HG02571 (cell line): ENCODE results near the gene ALG12.

Experiments used
- ATAC-seq: cut with Tn5 transposase; IDR thresholded peaks from one replicate; pipeline ENCODE4 v1.9.1; 2021; ENCODE audit warnings: mild to moderate bottlenecking, moderate library complexity; ENCODE audit not compliant: unreplicated experiment

The ALG12 gene

DNA sequence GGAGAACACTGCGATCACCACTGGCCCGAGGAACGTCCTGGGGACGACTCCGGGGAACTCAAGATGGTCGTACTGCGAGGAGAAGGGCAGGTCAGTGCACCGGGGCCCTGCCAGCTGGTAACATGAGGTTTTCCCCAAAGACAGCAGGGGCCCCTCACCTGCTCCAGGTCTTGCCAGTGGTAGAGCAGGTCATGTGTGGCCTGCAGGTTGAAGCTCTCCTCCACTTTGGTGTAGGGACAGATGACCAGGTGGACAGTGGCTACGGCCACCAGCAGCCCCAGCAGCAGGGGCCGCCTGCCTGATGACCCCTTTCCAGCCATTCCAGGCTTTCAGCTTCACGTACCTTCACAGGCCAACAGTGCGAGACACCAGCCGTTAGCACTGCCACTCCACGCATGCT lies 4.8 kb downstream of the ALG12 start:
- ATAC-seq: no peak

DNA sequence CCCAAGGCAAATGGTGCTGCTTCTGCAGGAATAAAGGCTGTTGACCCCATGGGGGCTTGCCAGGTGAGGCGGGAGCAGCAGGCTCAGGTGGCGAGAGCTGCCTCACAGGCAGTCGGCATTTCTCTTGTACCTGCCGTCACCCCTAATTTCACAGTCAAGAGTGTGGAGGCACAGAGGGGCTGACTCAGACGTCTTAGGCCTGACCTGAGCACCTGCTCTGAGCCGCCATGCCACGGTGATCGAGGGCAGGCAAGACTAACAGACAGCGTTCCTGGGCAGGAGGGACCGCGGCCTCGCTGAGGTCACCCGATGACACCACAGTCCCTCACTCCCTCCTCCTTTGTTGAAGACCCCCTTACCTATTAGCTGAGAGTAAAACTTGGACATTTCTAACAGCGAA lies 5.2 kb downstream of the ALG12 start:
- ATAC-seq: no peak

DNA sequence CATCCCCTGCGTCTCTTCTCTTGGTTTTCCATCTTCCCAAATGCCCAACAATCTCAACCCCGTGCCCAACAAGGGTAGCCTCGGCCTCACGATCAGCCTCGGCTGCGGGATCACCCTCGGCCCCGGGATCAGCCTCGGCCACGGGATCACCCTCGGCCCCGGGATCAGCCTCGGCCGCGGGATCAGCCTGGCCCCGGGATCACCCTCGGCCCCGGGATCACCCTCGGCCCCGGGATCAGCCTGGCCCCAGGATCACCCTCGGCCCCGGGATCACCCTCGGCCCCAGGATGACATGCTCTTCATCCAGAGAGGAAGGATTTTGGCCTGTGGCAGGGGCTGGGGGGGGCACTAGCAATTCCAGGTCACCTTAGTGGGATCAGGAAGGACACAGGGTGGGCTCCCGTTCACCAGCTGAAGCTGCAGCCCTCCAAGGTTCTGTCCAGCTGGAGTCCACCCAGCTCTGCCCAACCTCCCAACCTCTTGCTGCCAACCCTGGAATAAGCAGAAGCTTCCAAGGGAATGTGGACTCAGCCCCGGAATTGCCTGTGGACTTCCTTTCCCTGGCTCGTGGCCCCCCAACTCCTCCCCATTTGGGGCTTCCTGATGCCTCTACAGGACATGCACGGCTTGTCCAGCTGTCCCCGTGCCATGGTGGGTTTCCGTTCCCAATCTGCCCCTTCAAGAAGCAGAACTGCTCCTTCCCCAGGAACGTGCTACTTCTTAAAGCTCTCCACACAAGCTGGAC lies 6.2 kb downstream of the ALG12 start:
- ATAC-seq: no peak

DNA sequence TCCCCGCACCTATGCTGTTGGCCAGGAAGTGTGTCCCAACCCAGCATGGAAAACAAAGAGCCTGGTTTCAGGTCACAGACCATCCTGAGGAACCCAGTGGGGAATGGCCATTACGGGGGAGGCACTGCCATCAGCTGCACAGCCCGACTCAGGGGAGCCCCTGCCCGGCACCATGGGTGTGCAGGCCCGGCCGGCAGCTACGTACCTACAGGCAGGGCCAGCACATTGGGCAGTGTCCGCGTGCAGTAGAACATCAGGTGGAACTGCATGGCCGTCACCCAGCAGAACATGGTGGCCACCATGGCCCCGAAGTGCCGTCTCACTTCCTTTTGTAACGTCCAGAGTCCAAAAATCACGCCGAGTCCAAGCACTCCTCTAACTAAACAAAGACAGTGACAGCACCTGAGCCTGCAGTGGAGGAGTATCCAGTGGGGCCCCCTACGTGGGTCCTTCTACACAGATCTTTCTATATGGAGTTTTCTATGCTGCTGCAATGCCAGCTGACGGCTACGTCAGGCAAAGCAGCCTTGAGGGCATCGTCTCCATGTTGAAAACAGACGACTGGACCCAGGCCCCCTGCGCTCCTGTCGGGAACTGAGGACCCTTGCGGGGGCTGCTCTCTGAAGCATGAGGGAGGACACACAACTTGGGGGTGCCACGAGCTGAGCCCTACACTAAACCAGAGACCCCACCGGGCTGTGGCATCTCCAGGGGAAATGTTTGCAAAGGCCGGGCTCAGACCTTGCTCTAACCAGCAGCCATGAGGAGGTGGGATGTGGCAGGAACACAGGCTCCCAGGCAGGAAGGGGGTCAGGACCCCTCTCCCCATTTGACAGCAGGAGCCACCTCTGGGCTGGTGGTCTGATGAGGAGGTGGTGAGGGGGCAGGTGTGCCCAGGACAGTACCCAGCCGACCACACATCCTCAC lies 7.7 kb downstream of the ALG12 start:
- ATAC-seq: no peak

DNA sequence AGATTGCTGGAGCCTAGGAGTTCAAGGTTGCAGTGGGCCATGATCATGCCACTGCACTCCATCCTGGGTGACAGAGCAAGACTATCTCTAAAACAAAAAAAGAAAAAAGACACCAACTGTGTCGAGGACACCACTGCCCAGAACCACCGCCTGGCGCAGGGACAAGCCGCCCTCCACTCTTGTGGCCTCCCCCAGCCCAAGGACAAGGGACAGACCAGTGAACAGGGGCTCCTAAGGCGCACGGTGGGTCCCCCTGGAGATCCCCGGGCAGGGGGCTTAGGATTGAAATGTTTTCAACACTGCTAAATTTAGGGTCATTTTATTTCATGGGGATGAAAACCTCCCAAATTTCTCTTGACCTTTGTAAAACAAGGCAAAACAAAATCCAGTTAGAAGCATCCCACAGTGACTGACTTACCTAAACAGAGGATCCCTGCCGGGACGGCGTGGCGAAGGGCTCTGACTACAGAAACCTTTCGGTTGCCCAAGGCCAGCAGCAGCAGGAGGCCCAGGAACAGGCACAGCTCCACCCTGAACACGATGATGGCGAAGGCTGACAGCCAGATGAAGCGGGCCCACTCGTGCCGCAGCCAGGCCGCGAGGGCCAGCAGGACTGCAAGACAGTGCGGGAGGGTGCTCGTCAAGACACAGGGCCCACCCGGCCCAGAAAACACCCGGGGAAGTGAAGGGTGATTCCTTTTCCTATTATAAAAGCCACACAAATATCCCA lies 8.6 kb downstream of the ALG12 start:
- no peak for ATAC-seq

DNA sequence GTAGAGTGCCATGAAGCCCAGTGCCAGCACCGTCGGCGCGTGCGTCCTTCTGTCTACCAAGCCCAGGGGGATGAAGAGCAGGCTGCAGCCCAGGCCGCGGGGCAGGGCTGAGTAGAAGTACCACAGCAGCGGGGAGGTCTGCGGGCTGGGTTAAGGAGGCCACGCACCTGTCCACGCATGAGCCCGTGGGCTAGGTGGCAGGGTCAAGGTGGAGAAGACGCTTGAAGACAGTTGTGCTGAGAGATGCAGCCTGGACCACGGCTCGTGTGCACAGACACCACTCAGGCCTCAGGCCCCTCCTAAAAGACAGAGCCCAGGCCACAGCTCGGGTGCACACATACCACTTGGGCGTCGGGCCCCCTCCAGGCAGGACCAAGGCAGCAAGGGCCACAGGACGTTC lies 10.4 kb downstream of the ALG12 start:
- ATAC-seq: no peak

DNA sequence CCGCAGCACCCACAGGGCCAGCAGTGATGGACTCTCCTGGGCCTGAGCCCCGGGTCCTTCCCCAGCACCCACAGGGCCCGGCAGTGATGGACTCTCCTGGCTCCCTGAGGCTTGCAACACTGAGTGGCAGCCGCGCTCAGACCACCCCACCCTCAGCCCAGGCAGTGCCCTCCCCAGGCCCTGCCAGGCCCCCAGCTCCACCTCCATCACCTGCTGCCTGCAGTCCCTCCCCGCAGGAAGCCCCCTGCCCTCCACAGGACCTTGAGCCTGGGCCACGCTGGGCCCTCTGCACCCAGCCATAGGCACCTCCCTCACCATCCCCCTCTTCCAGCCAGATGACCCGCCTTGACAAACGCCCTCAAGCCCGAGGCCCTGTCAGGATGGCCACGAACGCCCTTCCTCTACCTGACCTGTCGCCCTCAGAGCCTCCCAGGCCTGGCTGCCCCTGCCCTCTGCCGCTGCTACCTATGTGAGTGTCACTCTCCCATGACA lies 11.4 kb downstream of the ALG12 start:
- no peak for ATAC-seq

DNA sequence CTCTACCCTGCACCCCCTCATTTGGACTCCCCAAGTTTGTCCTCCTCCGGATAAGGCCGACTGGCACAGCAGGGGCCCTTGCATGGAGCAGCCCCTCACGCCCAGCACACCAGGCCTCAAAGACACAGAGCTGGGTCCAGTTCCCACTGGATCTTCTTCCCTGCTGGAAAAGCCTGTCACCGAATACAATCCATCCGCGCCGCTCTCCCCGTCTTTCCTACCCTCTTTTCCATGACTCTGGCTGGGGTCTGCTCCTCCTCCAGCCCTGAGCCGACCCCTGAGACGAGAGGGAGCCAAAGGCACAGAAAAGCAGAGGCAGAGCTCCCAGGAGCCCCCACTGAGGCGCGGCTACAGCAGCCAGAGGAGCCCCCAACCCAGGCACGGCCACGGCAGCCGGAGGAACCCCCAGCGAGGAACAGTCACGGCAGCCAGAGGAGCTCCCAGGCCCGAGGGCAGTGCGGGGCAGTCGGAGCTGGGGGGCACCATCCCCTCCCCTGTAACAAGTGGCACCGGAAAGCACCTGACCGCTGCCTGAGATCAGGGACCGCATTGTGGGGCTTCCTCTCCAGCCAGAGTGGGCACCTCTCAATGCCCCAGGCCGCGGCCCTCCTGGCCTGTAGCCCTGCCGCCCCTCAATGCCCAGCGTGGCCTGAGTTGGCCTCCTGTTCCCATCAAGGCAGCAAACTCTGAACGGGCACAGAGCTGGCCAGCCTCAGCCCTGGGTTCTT lies 12.0 kb downstream of the ALG12 start:
- ATAC-seq: no peak

DNA sequence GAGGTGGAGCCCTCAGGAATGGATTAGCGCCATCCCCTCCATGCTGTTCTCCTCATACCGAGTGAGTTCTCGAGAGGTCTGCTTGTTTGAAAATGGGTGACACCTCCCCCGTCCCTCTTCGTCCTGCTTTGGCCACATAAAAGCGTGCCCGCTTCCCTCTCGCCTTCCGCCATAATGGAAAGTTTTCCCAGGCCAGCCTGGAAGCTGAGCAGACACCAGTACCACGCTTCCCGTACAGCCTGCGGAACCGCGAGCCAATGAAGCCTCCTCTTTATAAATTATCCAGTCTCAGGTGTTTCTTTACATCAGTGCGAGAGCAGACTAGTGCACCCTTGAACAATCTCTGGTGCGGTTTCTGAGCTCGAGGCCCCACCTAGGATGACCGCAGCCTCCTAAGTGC lies 12.8 kb downstream of the ALG12 start:
- ATAC-seq: no peak

DNA sequence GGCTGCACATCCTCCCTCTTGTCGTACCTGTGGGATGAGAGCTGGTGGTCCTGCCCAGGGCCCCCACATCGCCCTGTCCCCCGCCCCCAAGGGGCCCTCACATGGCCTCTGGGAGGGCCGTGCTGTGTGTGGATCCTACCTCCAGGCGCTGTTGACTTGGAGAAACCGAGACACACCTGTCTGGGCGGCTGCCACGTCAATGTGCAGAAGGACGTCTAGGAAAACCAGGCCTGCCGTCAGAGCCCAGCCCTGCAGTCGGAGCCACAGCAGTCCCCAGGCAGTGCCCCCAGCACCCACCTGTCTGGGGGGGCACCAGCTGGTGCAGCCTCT lies 14.2 kb downstream of the ALG12 start:
- no peak for ATAC-seq

DNA sequence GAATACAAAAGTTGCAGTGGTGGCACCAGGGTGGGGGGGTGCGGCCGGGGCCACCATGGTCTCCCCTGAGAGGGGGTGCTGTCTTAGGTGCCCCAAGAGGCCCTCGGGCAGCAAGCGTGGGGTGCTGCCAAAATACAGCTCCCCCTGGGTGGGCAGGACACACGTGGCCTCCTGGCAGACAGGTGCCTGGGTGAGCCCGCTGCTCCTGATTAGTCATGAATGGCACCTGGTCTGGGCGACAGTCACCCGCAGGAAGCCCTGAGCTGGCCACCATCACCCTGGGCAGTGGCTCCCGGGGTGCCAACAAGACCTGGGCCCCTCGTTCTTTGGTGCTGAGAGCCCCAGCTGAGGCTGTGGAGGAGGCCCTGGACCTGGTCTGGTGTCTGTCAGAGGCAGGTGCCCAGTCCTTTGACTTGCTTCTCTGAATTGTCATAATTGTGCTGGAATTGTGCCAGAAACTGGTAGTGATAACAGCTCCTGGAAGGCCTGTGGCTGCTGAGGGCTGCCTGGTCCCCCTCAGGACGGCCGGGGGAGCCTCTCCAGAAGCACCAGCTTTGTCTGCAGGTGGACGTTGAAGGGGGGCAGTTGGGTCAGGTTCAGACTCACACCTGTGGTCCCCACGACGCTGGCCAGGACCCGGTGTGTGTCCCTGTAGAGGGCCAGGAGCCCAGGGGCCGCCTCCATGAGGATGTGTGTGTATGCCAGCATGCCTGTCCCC lies 14.8 kb downstream of the ALG12 start:
- no peak for ATAC-seq

DNA sequence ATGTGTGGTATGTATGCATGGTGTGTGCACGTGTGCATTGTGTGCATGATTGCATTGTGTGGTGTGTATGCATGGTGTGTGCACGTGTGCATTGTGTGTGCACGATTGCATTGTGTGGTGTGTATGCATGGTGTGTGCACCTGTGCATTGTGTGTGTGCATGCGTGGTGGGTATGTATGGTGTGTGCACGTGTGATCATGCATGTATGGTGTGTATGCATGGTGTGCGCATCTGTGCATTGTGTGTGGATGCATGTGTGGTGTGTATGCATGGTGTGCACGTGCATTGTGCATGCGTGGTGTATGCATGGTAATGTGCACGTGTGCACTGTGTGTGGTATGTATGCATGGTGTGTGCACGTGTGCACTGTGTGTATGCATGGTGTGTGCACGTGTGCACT lies 16.8 kb downstream of the ALG12 start:
- ATAC-seq: no peak

DNA sequence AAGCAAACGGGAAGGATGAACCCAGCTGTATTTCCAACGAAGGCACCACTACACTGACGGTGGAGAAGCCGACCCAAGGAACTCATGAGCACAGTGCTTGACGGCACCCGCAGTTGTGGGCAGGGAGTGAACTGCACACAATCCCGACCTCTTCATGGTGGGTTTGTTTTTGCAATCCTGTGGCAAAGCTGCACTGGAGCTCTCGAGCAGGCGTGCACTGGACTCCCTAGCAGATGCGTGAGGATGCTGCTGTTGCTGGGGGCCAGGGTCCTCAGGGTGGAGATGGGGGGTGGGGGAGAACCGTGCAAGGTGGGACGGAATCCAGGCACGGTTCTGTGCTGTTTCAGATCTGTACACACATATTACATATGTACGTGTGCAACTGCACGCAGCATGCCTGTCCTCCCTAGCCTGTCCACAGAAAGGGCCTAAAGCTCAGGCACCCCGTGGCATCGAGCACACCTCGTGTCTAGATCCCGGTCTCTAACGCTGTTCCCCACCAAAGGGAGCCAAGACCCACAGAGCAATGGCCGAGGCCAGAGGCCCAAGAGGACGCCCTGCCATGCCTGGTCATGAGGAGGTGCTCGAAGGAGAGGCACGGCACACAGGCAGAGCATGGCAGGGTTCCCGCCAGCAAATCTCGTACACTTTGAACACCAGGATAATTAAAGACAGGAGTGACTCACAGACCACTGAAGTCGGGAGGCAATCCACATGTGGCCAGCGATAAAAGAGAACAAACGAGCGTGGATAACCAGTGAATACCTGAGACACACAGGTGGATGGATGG lies 17.6 kb downstream of the ALG12 start:
- no peak for ATAC-seq

DNA sequence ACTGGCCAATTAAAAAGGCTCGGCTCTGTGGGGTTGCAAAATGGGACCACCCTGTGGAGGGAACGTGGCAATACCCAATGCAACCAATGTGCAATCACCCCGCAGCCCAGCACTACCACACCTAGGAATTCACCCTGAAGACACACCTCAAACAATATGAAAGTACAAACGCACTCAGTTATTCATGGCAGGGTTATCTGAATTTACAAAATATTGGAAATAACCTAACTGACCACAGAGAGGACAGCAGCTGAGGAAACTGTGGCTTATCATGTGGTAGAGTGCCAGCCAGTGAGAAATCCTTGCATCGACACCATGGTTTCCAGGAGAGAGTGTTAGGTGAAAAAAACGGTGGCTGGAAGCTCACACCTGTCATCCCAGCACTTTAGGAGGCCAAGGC lies 18.7 kb downstream of the ALG12 start:
- ATAC-seq: no peak

DNA sequence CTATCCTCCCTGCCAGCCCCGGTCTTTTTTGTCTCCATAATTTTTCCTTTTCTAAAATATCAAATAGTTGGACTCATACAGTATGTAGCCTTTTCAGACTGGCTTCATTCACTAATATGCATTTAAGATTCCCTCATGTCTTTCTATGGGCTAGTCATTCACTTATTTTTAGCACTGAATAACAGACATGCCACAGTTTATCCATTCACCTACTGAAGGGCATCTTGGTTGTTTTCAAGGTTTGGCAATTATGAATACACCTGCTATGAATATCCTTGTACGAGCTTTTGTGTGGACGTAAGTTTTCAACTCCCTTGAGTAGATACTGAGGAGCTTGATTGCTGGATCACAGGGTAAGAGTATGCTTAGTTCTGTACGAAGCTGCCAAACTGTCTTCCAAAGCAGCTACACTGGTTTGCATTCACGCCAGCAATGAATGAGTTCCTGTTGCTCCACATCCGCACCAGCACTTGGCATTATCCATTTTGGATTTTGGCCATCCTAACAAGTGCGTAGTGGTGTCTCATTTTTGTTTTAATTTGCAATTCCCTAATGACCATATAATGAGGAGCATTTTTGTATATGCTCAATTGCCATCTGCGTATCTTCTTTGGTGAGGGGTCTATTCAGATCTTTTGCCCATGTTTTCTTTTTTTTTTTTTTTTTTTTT lies 21.1 kb downstream of the ALG12 start:
- no peak for ATAC-seq

DNA sequence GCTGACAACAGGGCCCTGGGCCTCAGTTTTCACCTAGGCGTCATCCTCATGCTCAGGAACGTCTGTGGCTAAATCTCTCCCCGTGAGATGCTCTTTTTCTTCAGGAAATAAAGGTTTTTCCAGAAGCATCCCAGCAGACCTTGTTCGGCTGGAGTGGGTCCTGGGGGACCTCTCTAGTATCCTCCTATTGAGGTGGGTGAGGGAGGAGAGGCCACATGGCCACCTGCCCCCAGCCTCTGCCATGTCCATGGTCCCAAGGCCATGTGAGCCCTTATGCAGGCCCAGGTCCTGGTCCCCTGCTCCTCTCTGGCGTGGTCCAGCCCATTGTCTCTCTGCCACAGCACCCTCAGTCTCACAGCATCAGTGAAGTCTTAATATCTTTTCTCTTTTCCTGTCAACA lies 22.0 kb downstream of the ALG12 start:
- no peak for ATAC-seq

DNA sequence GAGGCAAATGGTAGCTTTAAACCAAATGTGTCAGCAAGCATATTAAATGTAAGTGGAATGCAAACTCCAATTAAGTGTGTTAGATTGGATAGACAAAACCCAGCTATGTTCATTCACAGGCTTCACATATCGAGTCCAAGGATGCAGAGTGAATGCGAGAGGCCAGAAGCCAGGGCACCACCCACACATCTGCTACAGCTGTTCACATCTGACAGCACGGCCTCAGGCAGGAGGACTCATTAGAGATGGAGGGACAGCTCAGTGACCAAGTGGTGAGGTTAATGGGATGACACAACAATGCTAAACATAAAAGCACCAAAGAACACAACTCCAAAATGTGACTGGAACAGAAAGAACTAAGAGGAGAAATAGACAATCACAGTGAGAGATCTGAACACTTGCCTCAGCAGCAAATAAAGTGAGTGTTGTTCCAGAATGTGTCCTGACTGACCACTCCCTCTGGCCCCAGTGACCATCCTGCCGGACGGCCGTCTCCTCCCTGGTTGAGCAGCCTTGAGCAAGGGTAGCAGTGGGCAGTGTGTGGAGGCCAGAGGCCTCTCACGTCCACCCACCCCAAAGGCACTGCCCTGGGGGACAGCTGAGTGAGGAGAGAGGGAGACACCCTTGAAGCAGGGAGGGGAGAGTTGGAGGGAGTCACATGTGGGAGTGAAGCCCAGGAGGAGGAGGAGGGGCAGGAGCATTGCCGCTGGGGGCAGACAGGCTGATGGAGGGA lies 23.8 kb downstream of the ALG12 start:
- ATAC-seq: no peak

DNA sequence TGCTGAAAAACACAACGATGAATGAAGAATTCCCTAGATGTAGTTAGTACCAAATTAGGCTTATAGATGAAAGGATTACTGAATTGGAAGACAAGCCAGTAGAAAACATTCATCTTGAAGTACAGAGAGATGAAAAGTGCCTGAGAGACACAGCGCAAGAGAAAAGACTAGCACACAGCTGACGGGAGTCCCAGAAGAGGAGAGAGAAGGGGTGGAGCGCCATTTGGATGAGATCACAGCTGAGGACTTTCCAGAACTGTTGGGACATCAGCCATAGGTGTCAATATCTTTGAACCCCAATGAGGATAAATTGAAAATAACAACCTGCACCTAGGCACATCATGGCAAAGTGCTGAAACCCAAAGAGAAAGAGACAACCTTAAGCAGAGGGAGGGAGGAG lies 25.2 kb downstream of the ALG12 start:
- no peak for ATAC-seq
